Natural killer cell (primary cell): ENCODE measurements around the gene PAN3. TPM values are rescaled to one million over a fixed set of nuclear protein-coding genes. Genes with fewer than 3 reads are reported as not detected.
A peak's percentile ranks its signal among the peaks of the same experiment; 100 is the strongest.

Experiments
- ATAC-seq, 3 donors: fragments of 150-1000 bp in 2 of 3; fragments of 200-7000 bp in 1 of 3; cut with Tn5 transposase; 1 replicate in 1 of 3; 2 replicates in 2 of 3; pipeline ENCODE4 v1.10.0; 2021; ENCODE audit warnings: mild to moderate bottlenecking in 2 of 3, moderate library complexity in 2 of 3
- DNase-seq, 2 donors: peaks; one replicate each; pipeline versions ENCODE4 v3.0.0 to v3.0.0-alpha.2; 2013 to 2021; ENCODE audit warnings: mixed read lengths in 1 of 2
- H3K27ac ChIP-seq: one replicate; pipeline ENCODE4 v1.5.1; 2013; ENCODE audit warnings: mild to moderate bottlenecking, low read length
- H3K27me3 ChIP-seq: one replicate; pipeline ENCODE4 v1.6.1; 2013; ENCODE audit warnings: low read length; ENCODE audit not compliant: control insufficient read depth, insufficient read depth
- H3K36me3 ChIP-seq: one replicate; pipeline ENCODE4 v1.6.1; 2013; ENCODE audit warnings: low read length; ENCODE audit not compliant: control insufficient read depth, insufficient read depth
- H3K4me1 ChIP-seq: one replicate; pipeline ENCODE4 v1.6.1; 2013; ENCODE audit warnings: low read length; ENCODE audit not compliant: control insufficient read depth, insufficient read depth
- H3K4me3 ChIP-seq: one replicate; pipeline ENCODE4 v1.5.1; 2013; ENCODE audit warnings: low read length
- H3K9me3 ChIP-seq: one replicate; pipeline ENCODE4 v1.6.1; 2013; ENCODE audit warnings: low read length; ENCODE audit not compliant: control insufficient read depth, insufficient read depth
- H3K27ac Mint-ChIP-seq, 2 donors: one replicate each; pipeline ENCODE4 v1.8.0; 2022; ENCODE audit warnings: mild to moderate bottlenecking in 2 of 2, mixed read lengths in 2 of 2, moderate library complexity in 1 of 2
- H3K27me3 Mint-ChIP-seq, 2 donors: one replicate each; pipeline ENCODE4 v1.8.0; 2022; ENCODE audit warnings: low read depth in 2 of 2, mixed read lengths in 2 of 2
- H3K36me3 Mint-ChIP-seq: one replicate; pipeline ENCODE4 v1.8.0; 2022; ENCODE audit warnings: mixed read lengths
- H3K4me1 Mint-ChIP-seq, 2 donors: one replicate each; pipeline ENCODE4 v1.8.0; 2022; ENCODE audit warnings: mixed read lengths in 2 of 2
- H3K4me3 Mint-ChIP-seq: one replicate; pipeline ENCODE4 v1.8.0; 2022; ENCODE audit warnings: mild to moderate bottlenecking, moderate library complexity, mixed read lengths
- H3K9me3 Mint-ChIP-seq, 2 donors: one replicate each; pipeline ENCODE4 v1.8.0; 2022; ENCODE audit warnings: mixed read lengths in 2 of 2
- WGBS: methylation state at CpG from one replicate; pipeline ENCODE4 v1.1.7; 2013; ENCODE audit warnings: missing lambda C conversion rate; ENCODE audit not compliant: insufficient coverage; 5-methylcytosine and 5-hydroxymethylcytosine counted together
- intact Hi-C: fragments of 100-400 bp; cut with micrococcal nuclease; formaldehyde crosslinking; loops from one replicate; pipeline ENCODE4 v1.14.2; 2022
- total RNA-seq, 4 donors: library from RNA; stranded (reverse); fragments of 120-200 nt in 1 of 4; gene quantifications; one replicate each; pipeline versions ENCODE4 v1.2.3 to v1.2.4, GENCODE V29; 2013 to 2022
- TF ChIP-seq, protein P1 (sequence below): fragments of 200-600 bp; IDR thresholded peaks from one replicate; pipeline ENCODE4 v1.8.0; 2022; ENCODE audit warnings: antibody characterized with exemption

Gene PAN3
- total RNA-seq, 3 donors from 2014 or later (not counting 1 experiment from before 2014, with no cell fraction given) = 80.0 to 94.2 (median 91.7) TPM

DNA sequence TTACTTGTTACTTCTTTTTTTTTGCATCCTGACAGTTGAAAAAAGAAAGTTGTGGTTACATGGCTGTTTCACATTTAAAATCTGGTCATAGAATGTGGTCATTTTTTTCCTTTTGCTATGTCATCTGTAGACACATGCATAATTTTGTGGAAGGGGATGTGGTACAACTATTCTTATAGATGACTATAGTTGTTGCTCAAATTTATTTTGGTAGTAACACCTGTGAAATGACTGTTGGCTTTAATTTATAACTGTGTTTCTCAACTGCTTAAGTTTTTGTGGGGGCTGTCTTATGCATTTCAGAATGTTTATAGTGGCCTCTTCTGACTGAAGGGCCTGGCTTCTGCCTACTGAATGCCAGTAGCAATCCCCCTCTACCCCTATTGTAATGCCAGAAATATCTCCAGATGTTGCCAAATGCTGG lies 130.5 kb downstream of the PAN3 start:
- Histone ChIP-seq H3K36me3 (peaks cover 45% of the 10 kb centered on the region), H3K4me1 (peaks cover 3% of the 10 kb centered on the region), H3K9me3 (no peaks in the 10 kb centered on the region), H3K4me3 (no peak overlapping the region), H3K27ac (peak overlapping the region; percentile 56), H3K27me3 (no peaks in the 10 kb centered on the region)
- intact Hi-C loops = loop anchor here (1.0 to 5.0 kb wide), 2 partner anchors 130 to 388 kb away; partner anchors contain the start of gene POMP
- Mint-ChIP-seq H3K9me3 (no peaks in the 10 kb centered on the region), H3K36me3 (peaks cover 10% of the 10 kb centered on the region), H3K4me3 (peak overlapping the region; percentile 13), H3K4me1 (peaks cover 9 to 10% of the 10 kb centered on the region in 2 donors), H3K27me3 (no peaks in the 10 kb centered on the region), H3K27ac (peak overlapping the region; percentile 81 to 84)
- ATAC-seq = peak; percentile 88 to 92 (median 91)
- TF ChIP-seq, protein P1, sequence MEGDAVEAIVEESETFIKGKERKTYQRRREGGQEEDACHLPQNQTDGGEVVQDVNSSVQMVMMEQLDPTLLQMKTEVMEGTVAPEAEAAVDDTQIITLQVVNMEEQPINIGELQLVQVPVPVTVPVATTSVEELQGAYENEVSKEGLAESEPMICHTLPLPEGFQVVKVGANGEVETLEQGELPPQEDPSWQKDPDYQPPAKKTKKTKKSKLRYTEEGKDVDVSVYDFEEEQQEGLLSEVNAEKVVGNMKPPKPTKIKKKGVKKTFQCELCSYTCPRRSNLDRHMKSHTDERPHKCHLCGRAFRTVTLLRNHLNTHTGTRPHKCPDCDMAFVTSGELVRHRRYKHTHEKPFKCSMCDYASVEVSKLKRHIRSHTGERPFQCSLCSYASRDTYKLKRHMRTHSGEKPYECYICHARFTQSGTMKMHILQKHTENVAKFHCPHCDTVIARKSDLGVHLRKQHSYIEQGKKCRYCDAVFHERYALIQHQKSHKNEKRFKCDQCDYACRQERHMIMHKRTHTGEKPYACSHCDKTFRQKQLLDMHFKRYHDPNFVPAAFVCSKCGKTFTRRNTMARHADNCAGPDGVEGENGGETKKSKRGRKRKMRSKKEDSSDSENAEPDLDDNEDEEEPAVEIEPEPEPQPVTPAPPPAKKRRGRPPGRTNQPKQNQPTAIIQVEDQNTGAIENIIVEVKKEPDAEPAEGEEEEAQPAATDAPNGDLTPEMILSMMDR = no peak
- peak in 1 of 2 donors; percentile 38 for DNase-seq

- Mint-ChIP-seq H3K9me3 (no peaks in the 10 kb centered on the region), H3K4me3 (no peak overlapping the region), H3K27me3 (no peaks in the 10 kb centered on the region), H3K4me1 (peaks cover 9 to 10% of the 10 kb centered on the region in 2 donors), H3K27ac (no peak overlapping the region), H3K36me3 (peaks cover 22% of the 10 kb centered on the region)
- DNase-seq (no peak), ATAC-seq (no peak)
- TF ChIP-seq, protein P1 = no peak
- peaks cover 58% of the 10 kb centered on the region for H3K36me3 ChIP-seq
- H3K4me3 ChIP-seq = no peak overlapping the region
- H3K27me3 ChIP-seq = no peaks in the 10 kb centered on the region
- WGBS = 100% methylated on average over 1 of the region's 2 CpGs
- no peak overlapping the region for H3K27ac ChIP-seq
- peaks cover 3% of the 10 kb centered on the region for H3K4me1 ChIP-seq
- H3K9me3 ChIP-seq = no peaks in the 10 kb centered on the region
- intact Hi-C loops = no loop called here
These were observed 132.9 kb downstream of the PAN3 start for GRCh38 chr13:28271056-28271840.

GRCh38 chr13:28273919-28274318 lies 135.6 kb downstream of the PAN3 start:
- Mint-ChIP-seq H3K27me3 (no peaks in the 10 kb centered on the region), H3K4me1 (peaks cover 2% of the 10 kb centered on the region in 2 donors), H3K9me3 (no peaks in the 10 kb centered on the region), H3K27ac (no peak overlapping the region), H3K36me3 (peaks cover 12% of the 10 kb centered on the region), H3K4me3 (no peak overlapping the region)
- 49% methylated on average over 2 of the region's 3 CpGs for WGBS
- intact Hi-C loops = no loop called here
- no peak for DNase-seq
- Histone ChIP-seq H3K36me3 (peaks cover 64% of the 10 kb centered on the region), H3K27ac (no peak overlapping the region), H3K4me3 (no peak overlapping the region), H3K9me3 (no peaks in the 10 kb centered on the region), H3K27me3 (no peaks in the 10 kb centered on the region), H3K4me1 (peaks cover 2% of the 10 kb centered on the region)
- ATAC-seq = no peak
- TF ChIP-seq, protein P1 = no peak
